Measurements from ENCODE around the gene NEMP1.
"Not testable (repeated sequence)": the region's sequence is repeated elsewhere in the genome, so short reads cannot be mapped to it uniquely, and the experiment has no call there.

Gene NEMP1

DNA sequence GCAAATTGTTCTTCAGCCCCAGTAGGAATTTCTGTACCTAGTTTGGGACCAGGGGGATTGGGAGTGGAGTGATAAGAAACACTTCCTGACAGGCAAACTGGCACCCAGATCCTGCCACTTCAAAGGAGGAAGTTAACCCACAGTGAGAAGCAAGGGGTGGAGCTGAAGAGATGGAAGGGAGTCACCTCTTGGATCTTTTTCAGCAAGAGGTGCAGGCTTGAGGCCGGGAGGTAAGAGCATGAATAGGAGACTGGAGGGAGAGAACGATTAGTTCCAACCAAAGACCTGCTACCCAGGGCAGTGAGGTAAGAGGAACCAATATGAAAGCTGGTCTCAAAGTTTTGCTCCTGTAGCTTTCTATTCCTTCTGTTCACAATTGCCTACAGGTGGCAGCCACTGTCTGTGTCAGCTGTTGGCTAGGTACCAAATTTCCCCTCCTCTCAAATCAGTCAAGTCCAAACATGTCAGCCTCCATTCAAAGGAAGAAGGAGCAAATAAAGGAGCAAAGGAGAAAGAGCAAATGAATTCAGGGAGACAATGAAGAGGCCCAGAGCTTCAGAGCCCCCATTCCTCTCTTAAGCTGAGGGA, 47.4 kb downstream of the NEMP1 start:
- no peak for DNase-seq (ENCODE audit: low read depth in 2 of 3, low spot score in 1 of 3)

DNA sequence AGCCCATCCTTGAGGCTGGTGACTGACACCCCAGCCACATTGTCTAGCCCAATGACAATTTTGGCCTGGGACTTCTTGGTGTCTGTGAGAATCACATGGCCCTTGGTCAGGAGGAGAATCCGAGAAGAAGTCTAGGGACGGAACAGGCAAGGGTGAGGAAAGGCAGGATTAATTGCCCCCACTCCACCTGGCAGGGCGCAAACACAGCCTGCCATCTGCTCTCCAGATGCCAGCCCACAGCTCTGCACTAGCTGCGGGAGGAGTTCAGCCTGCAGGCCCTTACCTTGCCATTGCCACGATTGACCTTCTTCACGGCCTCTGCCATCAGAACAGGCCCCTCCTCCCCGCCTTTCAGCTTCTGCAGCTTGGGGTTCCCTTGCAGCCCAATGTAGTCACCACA, 49.1 kb downstream of the NEMP1 start:
- DNase-seq (ENCODE audit: low read depth in 2 of 3, low spot score in 1 of 3), result no peak

DNA sequence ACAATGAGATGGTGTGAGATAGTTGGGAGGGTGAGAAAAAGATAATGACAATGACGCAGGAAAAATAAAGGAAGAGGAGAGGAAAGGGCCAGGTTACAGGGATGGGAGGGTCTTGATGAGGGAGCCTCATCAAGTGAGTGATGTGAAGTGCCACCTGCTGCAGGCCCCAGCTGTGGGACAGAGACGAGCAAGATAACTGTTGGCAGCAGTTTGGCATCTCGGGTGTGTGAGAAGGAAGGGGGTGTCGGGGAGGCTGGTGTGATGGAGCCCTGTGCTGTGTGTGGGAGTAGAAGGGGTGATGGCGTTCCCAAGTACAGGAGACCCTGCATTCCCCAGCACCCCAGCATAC, 50.8 kb downstream of the NEMP1 start:
- no peak for DNase-seq (ENCODE audit: low read depth in 2 of 3, low spot score in 1 of 3)

DNA sequence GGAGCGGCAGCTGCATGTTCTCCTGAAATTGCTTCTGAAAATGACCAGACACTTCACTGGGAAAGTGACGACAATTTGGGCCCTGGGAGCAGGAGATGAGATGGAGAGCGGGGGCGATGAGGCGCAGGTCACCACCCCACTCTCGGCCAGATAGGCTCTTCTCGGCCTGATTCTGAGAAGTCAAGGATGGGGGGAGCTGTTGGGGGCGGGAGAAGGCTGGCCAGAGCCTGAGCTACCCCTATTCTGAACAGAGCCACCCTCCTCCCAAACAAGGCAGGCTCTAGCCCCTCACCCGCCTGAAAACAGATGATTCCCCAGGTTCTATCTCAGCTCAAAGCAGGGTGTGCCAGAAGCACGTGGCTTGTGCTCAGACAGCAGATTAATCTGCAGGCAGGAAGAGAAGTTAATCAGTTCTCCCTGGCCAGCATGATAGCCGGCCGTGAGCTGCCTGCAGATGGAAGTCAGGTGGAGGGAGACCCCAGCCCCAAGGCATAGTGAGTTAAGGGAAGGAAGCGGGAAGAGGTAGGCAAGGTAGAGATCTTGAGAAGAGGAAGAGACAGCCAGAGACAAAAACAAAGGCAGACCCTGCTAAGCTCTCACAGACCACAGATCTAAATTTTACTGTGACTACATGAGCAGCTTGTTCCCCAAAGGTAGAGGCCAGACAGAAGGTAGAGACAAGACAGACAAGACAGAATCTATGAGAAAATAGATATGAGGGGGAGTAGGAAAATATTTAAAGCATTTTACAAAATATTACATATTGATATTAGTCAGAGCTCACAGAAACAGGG, 51.4 kb downstream of the NEMP1 start:
- DNase-seq (ENCODE audit: low read depth in 2 of 3, low spot score in 1 of 3), result no peak

DNA sequence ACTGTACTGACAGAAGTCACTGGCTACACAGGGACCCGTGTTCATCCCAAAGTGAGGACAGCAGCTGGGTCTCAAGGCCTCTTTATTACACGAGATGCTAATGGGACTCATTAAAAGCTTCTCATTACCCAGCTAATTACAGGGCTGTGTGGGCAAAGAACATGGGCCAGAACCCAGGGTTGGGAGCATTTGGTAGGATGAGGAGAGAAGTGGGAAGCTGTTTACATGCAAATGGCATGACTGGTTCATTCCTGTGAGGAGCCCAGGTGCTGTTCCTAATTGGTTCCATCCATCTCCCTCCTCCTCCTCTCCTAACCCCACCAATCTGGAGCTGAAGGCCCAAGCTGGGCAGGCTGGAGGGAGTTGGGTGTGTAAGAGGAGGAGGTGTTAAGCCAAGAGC, 53.4 kb downstream of the NEMP1 start:
- no peak for DNase-seq (ENCODE audit: low read depth in 2 of 3, low spot score in 1 of 3)

DNA sequence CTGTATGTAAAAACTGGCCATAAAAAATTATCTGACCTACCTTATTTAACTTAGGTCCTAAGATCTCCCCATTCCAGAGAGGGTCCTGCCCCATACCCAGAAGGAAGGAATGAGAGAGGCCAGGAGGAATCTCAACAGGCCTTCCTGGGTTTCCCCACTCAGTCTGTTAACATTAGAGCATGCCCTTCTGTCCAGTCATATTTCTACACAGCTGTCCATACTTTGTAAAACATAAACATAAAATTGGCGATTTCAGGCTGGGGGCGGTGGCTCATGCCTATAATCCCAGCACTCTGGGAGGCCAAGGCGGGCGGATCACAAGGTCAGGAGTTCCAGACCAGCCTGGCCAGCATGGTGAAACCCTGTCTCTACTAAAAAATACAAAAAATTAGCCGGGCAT, 56.3 kb downstream of the NEMP1 start:
- not testable (repeated sequence) for DNase-seq (ENCODE audit: low read depth in 2 of 3, low spot score in 1 of 3)

DNA sequence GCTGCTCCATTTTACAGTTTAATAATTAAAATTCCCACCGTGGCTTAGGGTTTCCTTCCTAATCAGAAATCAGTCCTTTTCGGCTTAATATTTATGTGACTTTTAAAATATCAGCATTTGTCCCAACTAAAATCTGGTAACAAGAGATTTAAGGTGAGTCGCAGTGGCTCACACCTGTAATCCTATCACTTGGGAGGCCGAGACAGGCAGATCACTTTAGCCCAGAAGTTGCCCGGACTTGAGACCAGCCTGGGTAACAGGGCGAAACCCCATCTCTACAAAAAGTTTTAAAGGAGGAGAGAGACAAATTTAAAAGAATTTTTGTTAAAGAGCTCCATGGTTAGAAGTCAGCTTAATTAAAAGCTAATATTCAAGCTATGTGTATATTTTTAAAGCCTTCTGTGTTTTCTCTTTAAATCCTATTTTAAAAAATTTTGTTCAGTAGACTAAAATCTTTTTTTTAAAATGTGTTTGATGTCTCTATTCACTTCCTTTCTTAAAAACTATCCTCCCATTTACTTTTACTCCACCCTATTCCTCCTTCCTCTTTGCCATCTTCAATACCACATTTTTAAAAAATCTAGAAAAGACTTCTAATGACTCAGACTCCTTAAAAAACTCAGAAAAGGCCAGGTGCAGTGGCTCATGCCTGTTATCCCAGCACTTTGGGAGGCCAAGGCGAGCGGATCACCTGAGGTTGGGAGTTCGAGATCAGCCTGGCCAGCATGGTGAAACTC, 58.4 kb downstream of the NEMP1 start:
- DNase-seq (ENCODE audit: low read depth in 2 of 3, low spot score in 1 of 3), result no peak

DNA sequence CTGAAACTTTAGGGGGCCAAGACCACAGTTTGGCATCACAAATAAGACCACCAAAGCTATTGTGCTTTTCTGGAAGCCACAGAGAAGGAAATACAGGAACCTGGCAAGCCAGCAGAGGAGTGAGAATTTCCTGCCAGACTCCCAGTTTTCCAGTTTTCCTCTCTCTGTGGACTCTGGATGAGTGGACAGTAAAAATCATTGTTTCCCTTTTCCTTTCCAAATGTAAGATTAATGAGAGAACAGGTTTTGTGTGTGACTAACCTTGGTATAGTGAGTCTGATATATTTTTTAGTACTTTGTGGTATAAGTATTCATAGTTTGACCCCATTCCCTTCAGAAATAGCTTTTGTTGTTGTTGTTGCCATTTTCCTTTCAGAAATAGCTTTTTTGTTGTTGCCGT, 59.7 kb downstream of the NEMP1 start:
- no peak for DNase-seq (ENCODE audit: low read depth in 2 of 3, low spot score in 1 of 3)

DNA sequence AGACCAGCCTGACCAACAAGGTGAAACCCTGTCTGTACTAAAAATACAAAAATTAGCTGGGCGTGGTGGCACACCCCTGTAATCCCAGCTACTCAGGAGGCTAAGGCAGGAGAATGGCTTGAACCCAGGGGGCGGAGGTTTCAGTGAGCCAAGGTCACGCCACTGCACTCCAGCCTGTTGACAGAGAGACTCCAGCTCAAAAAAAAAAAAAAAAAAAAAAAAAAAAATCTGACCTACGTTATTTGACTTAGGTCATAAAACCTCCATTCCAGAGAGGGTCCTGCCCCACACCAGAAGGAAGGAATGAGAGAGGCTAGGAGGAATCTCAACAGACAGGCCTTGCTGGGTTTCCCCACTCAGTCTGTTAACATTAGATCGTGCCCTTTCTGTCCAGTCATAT, 60.2 kb downstream of the NEMP1 start:
- DNase-seq (ENCODE audit: low read depth in 2 of 3, low spot score in 1 of 3), result not testable (repeated sequence)

DNA sequence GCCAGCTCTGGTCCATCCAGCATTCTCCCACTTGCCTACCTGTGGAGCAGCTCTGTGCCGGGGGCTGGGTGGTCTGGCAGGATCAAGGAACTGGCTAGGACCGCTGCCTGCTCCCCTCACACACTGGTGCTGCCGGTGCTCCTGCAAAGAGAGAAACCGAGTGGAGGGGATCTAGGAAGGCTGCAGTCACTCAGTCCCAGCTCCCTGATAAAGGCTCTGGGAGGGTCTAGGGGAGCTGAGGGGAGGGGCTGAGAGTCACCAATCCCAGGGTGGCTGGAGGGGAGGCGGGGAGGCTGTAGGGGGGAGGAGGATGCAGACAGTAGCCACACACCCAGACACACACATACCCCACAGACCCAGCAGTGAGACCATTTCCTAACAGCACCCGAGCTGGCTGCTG, 62.2 kb downstream of the NEMP1 start, which contains the start of gene TAC3:
Gene TAC3, minus strand, starts transcription at position 182 of the 400 bp plus-strand sequence. CDS start 732 bp downstream, outside the sequence.
- DNase-seq (ENCODE audit: low read depth in 2 of 3, low spot score in 1 of 3), result no peak

DNA sequence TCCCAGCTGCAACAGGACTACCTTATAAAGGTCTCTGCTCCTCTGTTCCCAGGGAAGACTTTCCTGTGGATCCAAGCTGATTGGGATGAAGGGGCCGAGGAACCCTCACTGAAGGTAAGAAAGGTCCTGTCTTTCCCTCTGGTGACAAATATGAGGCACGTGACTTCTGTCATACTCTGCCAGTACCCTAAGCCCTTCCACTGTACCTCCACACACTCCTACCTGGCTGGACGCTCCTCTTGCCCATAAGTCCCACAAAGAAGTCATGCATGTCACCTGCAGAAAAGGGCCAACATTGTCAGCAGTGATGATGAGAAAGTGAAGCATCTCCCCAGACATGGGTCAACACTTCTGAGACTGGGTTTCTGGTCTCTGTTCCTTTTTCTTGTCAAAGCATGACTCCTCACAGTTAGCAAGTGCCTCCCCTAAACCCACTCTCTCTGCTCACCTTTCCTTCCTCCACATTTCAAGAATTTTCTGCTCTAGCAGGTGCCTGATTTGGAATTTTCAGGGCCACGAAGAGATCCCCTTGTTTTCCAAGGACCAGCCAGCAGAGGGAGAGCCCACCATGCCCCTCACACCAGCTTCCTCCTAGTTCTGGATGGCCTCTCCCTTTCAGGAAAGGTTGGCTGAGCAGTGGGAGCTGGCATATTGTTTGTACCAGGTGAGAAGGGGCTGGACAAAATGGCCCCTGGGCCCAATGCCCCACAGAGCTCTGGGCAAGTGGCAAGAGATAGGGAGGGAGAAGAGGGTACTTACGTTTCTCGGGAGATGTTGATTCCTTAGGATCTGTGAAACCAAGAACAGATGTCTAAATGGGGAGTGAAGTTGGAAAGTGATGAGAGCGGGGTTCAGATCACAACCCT, 65.8 kb downstream of the NEMP1 start:
- DNase-seq (ENCODE audit: low read depth in 2 of 3, low spot score in 1 of 3), result no peak

DNA sequence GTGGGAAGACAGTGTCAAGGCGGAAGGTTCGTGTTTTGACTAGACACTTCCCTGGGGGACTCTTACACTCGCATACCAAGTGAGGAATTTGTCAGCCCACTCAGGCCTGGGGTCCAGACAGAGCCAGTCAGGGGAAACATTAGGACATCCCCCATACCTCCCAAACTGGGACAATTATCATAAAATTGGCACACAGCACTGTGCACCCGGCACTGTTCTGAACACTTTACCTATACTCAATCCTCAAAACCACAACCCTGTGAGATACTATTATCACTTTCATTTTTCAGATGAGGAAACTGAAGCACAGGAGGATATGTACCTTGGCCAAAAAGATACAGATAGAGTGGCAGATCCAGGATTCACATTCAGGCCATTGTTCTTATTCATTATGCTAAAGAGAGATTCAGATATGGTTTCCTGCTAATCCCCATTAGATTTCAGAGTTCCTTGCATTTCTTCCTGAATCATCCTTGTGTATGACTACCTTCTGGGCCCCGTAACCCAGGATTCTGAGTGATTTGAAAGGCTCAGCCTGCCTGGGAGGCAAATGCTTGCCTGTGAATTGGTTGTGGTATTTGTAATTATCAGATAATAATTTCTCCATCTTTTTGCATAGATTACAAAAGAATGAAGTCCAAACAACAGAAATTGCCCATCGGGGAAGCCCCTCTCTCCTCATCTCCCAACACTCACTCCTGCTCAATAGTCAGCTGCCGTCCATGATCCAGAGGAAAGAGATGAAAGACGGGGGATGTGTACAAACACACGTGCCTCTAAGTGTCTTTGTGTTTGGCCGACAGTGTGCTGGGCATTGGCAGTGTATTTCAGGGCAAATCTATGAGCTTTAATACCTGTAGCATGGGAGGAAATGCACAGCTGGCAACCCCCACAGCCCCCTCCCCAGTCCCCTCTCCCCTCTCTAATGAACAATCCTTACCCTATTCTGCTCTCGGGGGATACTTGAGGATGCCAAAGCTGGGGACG, 66.9 kb downstream of the NEMP1 start:
- no peak for DNase-seq (ENCODE audit: low read depth in 2 of 3, low spot score in 1 of 3)

DNA sequence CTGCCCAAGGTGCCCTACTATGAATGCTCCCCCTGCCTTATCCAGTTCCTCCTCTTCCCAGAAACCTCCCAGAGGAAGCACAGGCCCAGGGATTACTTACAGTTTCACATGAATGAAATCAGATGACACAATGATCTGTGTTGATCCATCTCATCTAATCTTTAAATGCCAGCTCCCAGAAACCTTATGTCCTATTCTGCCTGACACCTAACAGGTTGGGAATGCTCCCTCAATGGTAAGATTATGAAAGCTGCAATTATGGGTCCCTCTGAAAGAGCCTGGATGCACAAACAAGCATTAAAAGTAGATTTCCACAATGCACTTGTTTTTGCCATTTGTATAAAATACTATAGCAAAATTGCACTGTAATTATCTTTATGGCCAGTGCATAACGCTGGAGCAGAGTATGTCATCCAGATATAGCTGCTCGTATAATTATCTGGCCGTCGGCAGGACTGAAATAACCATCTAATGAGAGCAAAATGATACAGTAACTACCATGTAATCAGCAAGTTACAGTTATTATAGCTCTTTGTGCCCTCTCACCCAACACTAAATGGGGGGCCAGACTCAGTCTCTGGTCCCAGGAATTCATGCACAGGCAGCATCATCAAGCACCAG, 67.9 kb downstream of the NEMP1 start:
- DNase-seq (ENCODE audit: low read depth in 2 of 3, low spot score in 1 of 3), result no peak

DNA sequence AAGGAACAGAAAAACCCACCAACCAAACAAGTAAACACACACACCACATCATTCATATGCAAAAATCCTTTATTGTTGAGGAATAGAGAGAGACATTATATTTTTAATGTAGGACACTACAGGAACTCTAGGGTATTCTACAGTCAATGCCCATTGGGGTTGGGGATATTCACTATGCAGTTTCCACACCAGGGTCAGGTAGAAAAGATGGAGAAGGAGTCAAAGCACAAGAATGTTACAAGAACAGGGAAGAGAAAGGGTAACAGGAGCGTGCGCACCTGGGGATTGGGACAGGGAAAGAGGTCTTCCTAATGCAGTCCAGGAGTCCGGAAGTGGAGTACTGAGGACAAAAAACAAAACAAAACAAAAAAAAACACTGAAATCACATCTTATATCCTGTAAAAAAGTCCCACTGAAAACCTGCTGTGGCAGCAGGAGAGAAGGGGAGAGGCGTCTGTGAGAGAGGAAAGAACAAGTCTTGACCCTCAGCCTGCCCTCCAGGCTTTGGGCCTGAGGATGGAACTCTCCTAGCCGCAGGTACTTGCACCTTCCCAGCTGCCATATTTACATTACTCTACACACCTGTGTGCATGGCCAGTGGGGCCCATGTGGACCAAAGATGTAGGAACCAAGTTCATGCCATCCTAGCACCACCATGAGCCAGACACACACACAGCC, 68.5 kb downstream of the NEMP1 start:
- no peak for DNase-seq (ENCODE audit: low read depth in 2 of 3, low spot score in 1 of 3)

DNA sequence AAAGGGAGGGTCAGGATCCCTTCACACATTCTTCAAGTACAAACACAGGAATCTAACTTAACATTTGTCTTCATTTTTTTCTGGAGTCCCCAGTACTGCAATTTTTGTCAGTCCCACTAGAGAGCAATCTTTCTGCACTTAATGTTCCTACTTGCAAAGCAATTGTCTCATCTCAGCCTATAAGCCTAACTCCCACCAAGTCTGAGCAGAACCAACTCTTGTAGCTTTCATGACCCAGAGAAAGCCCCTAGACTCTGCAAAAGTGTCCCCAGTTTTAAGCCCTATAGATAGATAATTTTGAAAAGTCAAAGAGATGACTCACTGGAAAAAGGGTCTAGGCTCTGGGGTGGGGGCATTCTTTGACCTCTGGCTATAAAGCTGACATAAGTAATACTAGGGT, 70.4 kb downstream of the NEMP1 start:
- DNase-seq (ENCODE audit: low read depth in 2 of 3, low spot score in 1 of 3), result peak in 1 of 3 donors; percentile 41

DNA sequence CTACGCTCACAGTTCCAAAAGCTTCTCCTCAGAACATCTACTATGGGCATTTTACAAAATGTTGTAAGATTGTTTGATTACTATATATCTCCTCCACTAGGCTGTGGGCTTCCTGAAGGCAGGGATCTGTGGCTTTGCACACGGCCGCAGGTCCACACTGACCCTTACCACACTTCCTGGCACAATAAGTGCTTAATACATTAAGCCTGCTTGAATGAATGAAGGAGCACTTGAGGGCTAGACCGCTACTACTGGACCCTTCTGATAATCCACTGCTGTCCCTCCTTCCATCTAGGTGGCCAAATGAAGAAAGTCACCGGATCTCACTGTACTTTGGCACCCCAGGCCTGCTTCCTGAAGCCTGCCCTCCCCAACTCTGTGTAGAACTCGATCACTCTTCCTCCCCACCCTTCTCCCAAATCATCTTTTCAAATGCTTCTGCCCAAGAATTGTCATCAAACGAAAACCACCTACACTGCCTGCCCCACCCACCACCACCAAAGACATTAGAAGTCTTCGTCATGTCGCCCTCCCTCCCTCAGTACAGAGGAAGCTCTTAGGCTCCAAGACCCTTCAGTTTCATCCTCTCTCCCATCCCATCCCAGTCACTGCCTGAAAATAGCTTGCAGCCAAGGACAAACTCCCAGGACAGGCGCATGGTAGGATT, 71.6 kb downstream of the NEMP1 start:
- no peak for DNase-seq (ENCODE audit: low read depth in 2 of 3, low spot score in 1 of 3)

DNA sequence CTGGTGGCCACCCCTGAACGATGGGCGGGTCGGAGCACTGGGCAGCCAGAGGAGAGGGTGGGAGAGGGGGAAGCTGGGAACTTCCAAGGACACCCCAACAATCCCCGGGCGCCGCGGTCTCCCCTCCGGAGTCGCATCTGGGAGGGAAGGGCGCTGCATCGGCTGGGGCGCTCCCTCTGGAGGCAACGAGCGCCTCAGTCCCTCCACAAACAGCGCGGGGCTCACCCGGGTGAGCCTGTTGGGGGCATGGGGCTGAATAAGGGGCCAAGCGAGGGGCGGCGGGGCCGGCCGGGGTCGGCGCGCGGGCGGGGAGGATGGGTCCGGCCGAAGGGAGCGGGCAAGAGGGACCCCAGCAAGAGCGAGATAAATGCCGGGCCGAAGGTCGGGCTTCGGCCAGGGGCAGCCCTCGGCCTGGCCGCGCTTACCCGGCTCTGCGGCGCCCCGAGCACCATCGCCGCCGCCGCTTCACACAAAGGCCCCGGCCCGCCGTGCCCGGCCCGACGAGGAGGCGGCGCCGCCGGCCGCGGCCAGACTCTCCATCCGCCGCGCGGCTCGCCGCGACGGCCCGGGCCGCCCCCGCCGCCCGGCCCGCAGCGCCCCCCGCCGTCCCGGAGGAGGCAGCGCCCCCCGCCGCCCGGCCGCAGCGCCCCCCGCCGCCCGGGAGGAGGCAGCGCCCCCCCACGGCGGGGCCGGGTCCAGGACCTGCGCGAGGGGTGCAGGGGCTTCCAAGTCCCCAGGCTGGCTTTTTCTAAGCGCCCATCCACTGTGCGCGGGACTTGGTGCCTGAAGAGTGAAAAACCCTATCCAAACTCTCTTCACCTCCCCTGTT, 72.4 kb downstream of the NEMP1 start, which contains the start of gene ZBTB39:
Gene ZBTB39, minus strand, starts transcription at position 567 of the 829 bp plus-strand sequence. CDS start 1,629 bp downstream, outside the sequence.
- peak; percentile 31 to 59 (median 44) for DNase-seq (ENCODE audit: low read depth in 2 of 3, low spot score in 1 of 3)

Data from stimulated activated CD4-positive, alpha-beta T cell treated with anti-CD3 and anti-CD28 coated beads, Interleukin-12 subunit alpha, Interleukin-12 subunit beta, amount 100 ng/mL, for 48 hours (primary cell).